Upper lobe of right lung (tissue), 1 donor: ENCODE data around the gene THOC5. TPM values are rescaled to one million over a fixed set of nuclear protein-coding genes. Genes with fewer than 3 reads are reported as not detected.
"Not testable (repeated sequence)": the region's sequence is repeated elsewhere in the genome, so short reads cannot be mapped to it uniquely, and the experiment has no call there.

Experiments used
- ATAC-seq: fragments of 200-7000 bp; cut with Tn5 transposase; one replicate; pipeline ENCODE4 v1.9.1; 2020; ENCODE audit warnings: mild to moderate bottlenecking, moderate library complexity
- DNase-seq: peaks from one replicate; pipeline ENCODE4 v3.0.0-alpha.2; 2020
- H3K27ac ChIP-seq: fragments of 200-600 bp; one replicate; pipeline ENCODE4 v1.8.0; 2022
- H3K27me3 ChIP-seq: fragments of 200-600 bp; one replicate; pipeline ENCODE4 v1.8.0; 2022; ENCODE audit warnings: mild to moderate bottlenecking
- H3K36me3 ChIP-seq: fragments of 200-600 bp; one replicate; pipeline ENCODE4 v1.8.0; 2022
- H3K4me1 ChIP-seq: fragments of 200-600 bp; one replicate; pipeline ENCODE4 v1.8.0; 2022
- H3K4me3 ChIP-seq: fragments of 200-600 bp; one replicate; pipeline ENCODE4 v1.8.0; 2022; ENCODE audit warnings: mild to moderate bottlenecking
- H3K9me3 ChIP-seq: fragments of 200-600 bp; one replicate; pipeline ENCODE4 v1.8.0; 2022
- intact Hi-C: fragments of 100-400 bp; cut with DNase I; formaldehyde crosslinking; loops from one replicate; pipeline ENCODE4 v1.11.0; 2022
- total RNA-seq: library from RNA; stranded (reverse); fragmentation: NEBNext Ultra II Directional; extraction: Animal tissue kit (Norgen Biotek cat#: 25700); gene quantifications from one replicate; pipeline ENCODE4 v1.2.1, GENCODE V29; 2021
- TF ChIP-seq, protein P1 (sequence below): fragments of 200-600 bp; IDR thresholded peaks from one replicate; pipeline ENCODE4 v1.8.0; 2022; ENCODE audit warnings: antibody characterized with exemption
- donor health status: DM: no; HTN: yes; CAD: no; lungs with severe emphysema.

THOC5 gene
- total RNA-seq, 1 donor from 2014 or later: 43.0 TPM

DNA sequence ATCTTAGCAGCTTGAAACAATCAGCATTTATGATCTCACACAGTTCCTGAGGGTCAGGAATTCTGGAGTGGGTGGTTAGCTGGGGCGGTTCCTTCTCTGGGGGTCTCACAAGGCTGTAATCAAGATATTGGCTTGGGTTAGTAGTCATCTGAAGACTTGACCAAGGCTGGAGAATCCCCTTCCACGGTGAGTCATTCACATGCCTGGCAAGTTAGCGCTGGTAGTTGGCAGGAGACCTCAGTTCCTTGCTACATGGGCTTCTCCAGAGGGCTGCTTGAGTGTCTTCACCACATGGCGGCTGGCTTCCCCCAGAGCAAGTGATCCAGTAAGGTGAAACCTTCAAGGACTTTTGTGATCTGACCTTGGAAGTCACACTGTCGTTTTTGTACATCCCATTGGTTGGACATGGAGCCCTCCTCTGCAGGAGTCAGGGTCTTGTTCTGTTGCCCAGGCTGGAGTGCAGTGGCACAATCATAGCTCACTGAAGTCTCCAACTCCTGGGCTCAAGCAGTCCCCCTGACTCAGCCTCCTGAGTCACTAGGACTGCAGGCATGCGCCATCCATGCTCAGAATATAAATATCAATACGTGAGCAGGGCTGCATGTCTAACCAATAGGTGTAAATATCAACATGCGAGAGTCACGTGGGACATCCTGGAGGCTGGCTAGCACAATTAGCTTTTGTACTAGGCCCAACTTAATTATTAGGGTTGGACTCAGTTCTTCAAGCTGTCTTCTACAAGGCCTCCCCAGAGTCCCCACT lies 34.6 kb upstream of the THOC5 start:
- intact Hi-C loops: no loop called here
- H3K4me1 ChIP-seq: no peaks in the 10 kb centered on the region
- no peak overlapping the region for H3K4me3 ChIP-seq
- H3K36me3 ChIP-seq: no peaks in the 10 kb centered on the region
- DNase-seq: no peak
- no peaks in the 10 kb centered on the region for H3K27me3 ChIP-seq
- no peak overlapping the region for H3K27ac ChIP-seq
- TF ChIP-seq, protein P1, sequence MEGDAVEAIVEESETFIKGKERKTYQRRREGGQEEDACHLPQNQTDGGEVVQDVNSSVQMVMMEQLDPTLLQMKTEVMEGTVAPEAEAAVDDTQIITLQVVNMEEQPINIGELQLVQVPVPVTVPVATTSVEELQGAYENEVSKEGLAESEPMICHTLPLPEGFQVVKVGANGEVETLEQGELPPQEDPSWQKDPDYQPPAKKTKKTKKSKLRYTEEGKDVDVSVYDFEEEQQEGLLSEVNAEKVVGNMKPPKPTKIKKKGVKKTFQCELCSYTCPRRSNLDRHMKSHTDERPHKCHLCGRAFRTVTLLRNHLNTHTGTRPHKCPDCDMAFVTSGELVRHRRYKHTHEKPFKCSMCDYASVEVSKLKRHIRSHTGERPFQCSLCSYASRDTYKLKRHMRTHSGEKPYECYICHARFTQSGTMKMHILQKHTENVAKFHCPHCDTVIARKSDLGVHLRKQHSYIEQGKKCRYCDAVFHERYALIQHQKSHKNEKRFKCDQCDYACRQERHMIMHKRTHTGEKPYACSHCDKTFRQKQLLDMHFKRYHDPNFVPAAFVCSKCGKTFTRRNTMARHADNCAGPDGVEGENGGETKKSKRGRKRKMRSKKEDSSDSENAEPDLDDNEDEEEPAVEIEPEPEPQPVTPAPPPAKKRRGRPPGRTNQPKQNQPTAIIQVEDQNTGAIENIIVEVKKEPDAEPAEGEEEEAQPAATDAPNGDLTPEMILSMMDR: no peak
- H3K9me3 ChIP-seq: no peaks in the 10 kb centered on the region
- ATAC-seq: no peak

DNA sequence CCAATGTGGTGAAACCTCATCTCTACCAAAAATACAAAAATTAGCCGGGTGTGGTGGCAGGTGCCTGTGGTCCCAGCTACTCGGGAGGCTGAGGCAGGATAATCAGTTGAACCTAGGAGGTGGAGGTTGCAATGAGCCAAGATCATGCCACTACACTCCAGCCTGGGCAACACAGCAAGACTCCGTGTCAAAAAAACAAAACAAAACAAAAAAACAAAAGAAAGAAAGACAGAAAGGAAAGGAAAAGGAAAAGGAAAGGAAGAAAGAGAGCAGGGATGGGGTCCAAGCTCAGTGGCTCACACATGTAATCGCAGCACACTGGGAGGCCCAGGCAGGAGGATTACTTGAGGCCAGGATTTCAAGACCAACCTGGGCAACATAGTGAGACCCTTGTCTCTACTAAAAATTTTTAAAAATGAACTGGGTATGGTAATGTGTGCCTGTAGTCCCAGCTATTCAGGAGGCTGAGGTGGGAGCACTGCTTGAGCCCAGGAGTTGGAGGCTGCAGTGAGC lies 32.7 kb upstream of the THOC5 start:
- H3K9me3 ChIP-seq, DNase-seq, intact Hi-C loops, H3K4me1 ChIP-seq, H3K27me3 ChIP-seq, H3K36me3 ChIP-seq, H3K4me3 ChIP-seq, H3K27ac ChIP-seq, ATAC-seq: not testable (repeated sequence)

DNA sequence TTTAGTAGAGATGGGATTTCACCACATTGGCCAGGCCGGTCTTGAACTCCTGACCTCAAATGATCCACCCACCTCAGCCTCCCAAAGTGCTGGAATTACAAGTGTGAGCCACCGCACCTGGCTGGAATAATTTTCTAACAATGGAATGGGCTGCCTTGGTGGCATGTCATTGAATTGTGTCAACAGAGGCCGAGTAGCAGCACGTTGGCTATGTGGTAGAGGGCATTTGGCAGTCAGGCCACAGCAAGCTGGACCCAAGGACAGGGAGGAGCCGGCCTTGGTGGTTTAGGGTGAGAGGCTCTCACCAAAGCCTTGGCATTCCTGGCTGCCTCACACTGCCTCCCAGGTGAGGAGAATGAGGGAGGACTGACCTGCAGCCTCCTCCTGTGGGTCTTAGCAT lies 31.4 kb upstream of the THOC5 start:
- H3K4me1 ChIP-seq: peaks cover 7% of the 10 kb centered on the region
- no peaks in the 10 kb centered on the region for H3K27me3 ChIP-seq
- intact Hi-C loops: no loop called here
- H3K27ac ChIP-seq: no peak overlapping the region
- no peak overlapping the region for H3K4me3 ChIP-seq
- no peaks in the 10 kb centered on the region for H3K9me3 ChIP-seq
- DNase-seq (no peak), ATAC-seq (no peak)
- TF ChIP-seq, protein P1: no peak
- no peaks in the 10 kb centered on the region for H3K36me3 ChIP-seq

DNA sequence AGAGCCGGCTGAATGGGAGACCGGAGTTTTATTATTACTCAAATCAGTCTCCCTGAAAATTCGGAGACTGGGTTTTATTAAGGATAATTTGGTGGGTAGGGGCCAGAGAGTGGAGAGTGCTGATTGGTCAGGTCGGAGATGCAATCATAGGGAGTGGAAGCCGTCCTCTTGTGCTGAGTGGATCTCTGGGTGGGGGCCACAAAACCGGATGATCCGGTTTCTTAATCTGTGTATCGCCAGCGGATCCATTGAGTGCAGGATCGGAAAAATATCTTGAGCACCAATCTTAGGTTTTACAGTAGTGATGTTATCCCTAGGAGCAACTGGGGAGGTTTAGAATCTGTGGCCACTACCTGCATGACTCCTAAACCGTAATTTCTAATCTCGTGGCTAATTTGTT lies 28.2 kb upstream of the THOC5 start:
- Histone ChIP-seq H3K27ac (peak overlapping the region; percentile 17), H3K27me3 (no peaks in the 10 kb centered on the region), H3K4me3 (peak overlapping the region; percentile 69), H3K9me3 (no peaks in the 10 kb centered on the region), H3K4me1 (peaks cover 7% of the 10 kb centered on the region), H3K36me3 (no peaks in the 10 kb centered on the region)
- no peak for DNase-seq
- intact Hi-C loops: no loop called here
- ATAC-seq: peak; percentile 22
- TF ChIP-seq, protein P1: no peak

DNA sequence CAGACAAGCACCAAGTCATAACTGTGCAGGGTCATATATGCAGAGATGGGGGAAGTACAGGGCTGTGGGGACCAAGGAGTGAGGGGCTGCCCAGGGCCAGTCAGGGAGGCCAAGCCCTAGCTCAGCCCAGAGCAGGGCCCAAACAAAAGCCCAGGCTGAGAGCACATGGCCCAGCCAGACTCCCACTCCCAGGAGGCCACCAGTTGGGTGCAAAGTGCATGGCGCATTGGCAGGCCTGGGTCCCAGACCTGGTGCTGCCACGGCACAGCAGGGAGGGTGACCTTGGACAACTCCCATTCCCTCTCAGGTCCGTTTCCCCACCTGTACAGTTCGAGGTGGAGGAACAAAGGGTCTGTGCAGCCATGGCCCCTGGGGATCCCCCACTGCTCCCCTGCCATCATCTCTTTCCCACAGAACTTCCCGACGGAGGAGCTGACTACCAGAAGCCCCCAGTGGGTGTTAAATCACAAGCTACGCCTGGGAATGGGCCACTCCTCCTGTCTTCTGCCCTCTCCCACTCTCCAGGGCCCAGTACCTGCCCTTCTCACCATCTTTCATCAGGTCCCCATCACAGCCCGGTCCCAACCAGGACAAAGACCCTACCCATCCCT lies 26.7 kb upstream of the THOC5 start:
- H3K4me3 ChIP-seq: peak overlapping the region; percentile 69
- H3K27ac ChIP-seq: peak overlapping the region; percentile 1
- peak; percentile 6 for ATAC-seq
- no peaks in the 10 kb centered on the region for H3K9me3 ChIP-seq
- H3K36me3 ChIP-seq: no peaks in the 10 kb centered on the region
- TF ChIP-seq, protein P1: no peak
- H3K4me1 ChIP-seq: peaks cover 7% of the 10 kb centered on the region
- intact Hi-C loops: no loop called here
- DNase-seq: no peak
- no peaks in the 10 kb centered on the region for H3K27me3 ChIP-seq

DNA sequence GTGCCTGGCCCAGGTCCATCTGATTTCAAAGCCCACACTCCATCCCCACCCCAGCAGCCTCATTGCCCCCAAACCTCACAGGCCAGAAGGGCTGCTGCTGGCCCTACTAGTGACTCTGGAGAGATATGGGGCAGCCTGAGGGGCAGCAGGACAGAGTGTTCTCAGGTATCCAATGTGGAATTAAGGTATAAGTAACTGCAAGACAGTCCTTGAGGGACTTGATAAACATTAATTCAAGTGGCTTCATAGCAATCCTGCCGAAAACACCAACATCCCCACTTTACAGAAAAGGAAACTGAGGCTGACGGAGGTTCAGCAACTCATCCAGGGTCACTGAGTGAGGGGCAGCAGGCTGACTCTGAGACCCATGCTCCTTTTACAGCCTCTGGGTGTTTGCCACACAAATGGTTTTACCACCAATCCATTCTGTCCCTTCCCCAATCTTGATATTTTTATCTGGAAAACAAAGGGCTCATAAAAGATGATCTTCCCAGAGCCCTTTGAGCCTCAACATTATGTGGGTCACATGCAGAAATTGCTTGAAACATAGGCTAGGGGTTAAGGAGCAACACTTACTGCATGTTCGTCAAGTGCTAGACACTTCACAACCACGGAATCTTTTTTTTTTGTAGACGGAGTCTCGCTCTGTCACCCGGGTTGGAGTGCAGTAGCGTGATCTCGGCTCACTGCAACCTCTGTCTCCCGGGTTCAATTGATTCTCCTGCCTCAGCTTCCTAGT lies 25.1 kb upstream of the THOC5 start:
- no peak overlapping the region for H3K27ac ChIP-seq
- DNase-seq (no peak), ATAC-seq (no peak)
- H3K36me3 ChIP-seq: no peaks in the 10 kb centered on the region
- intact Hi-C loops: no loop called here
- peaks cover 7% of the 10 kb centered on the region for H3K4me1 ChIP-seq
- TF ChIP-seq, protein P1: no peak
- no peak overlapping the region for H3K4me3 ChIP-seq
- H3K27me3 ChIP-seq: no peaks in the 10 kb centered on the region
- H3K9me3 ChIP-seq: no peaks in the 10 kb centered on the region
